ENCODE measurements around the gene MSI2.

The MSI2 gene

GRCh38 chr17:57599271-57600045 is 343.1 kb downstream of the MSI2 start:
- Histone ChIP-seq H3K27ac (replicated peaks; ENCODE audit: low read length) (no peak overlapping the region), H2BK120ac (ENCODE audit: low read depth, low read length) (no peak overlapping the region), H3K4me3 (ENCODE audit: low read length in 2 of 2) (no peak overlapping the region), H3K79me1 (ENCODE audit: low read depth, low read length) (no peaks in the 10 kb centered on the region), H2AFZ (ENCODE audit: low read length) (no peak overlapping the region), H2BK15ac (ENCODE audit: low read length) (no peak overlapping the region), H3K4me1 (ENCODE audit: control insufficient read depth in 2 of 2, insufficient read depth in 1 of 2, low read depth in 1 of 2, low read length in 2 of 2) (peaks cover 12 to 19% of the 10 kb centered on the region in 2 donors), H4K8ac (ENCODE audit: low read depth, low read length) (no peak overlapping the region), H3K27me3 (ENCODE audit: control insufficient read depth in 3 of 3, insufficient read depth in 3 of 3, low read depth in 1 of 3, low read length in 3 of 3) (no peaks in the 10 kb centered on the region), H3K4ac (ENCODE audit: low read length) (no peak overlapping the region), H3K18ac (ENCODE audit: low read length) (no peak overlapping the region), H3K9me3 (replicated peaks in 1 of 2; ENCODE audit: control insufficient read depth in 2 of 2, insufficient read depth in 1 of 2, low read depth in 1 of 2, low read length in 2 of 2) (peaks cover 6 to 13% of the 10 kb centered on the region in 2 donors), H2BK12ac (ENCODE audit: low read length) (no peak overlapping the region), H2AK5ac (ENCODE audit: low read depth, low read length) (no peak overlapping the region), H3K14ac (ENCODE audit: low read length) (no peak overlapping the region), H3K9ac (ENCODE audit: low read depth, low read length, poor library complexity) (no peak overlapping the region), H3K4me2 (ENCODE audit: insufficient read depth, low read length, poor library complexity, severe bottlenecking) (no peak overlapping the region), H3K36me3 (replicated peaks in 1 of 2; ENCODE audit: control insufficient read depth in 2 of 2, insufficient read depth in 2 of 2, low read length in 2 of 2) (peaks cover 5 to 39% of the 10 kb centered on the region in 2 donors), H4K91ac (ENCODE audit: low read depth, low read length, poor library complexity) (no peak overlapping the region), H2BK5ac (ENCODE audit: low read length) (no peak overlapping the region), H3K23ac (ENCODE audit: low read depth, low read length, poor library complexity) (no peak overlapping the region)
- no CpG with 5 or more reads among the region's 8 CpGs for WGBS, 2 donors (ENCODE audit: extremely low coverage in 2 of 2, insufficient read length in 2 of 2, insufficient replicate concordance in 1 of 2)
- DNase-seq (ENCODE audit: low spot score), result no peak

GRCh38 chr17:57600074-57600473 is 343.8 kb downstream of the MSI2 start:
- no peak overlapping the region for H3K9ac ChIP-seq (ENCODE audit: low read depth, low read length, poor library complexity)
- H2BK15ac ChIP-seq (ENCODE audit: low read length), result no peak overlapping the region
- H3K23ac ChIP-seq (ENCODE audit: low read depth, low read length, poor library complexity), result no peak overlapping the region
- no peak overlapping the region for H2BK5ac ChIP-seq (ENCODE audit: low read length)
- peaks cover 3 to 7% of the 10 kb centered on the region in 2 donors for H3K9me3 ChIP-seq (replicated peaks in 1 of 2; ENCODE audit: control insufficient read depth in 2 of 2, insufficient read depth in 1 of 2, low read depth in 1 of 2, low read length in 2 of 2)
- no peak overlapping the region for H3K4me2 ChIP-seq (ENCODE audit: insufficient read depth, low read length, poor library complexity, severe bottlenecking)
- H2BK120ac ChIP-seq (ENCODE audit: low read depth, low read length), result no peak overlapping the region
- H4K8ac ChIP-seq (ENCODE audit: low read depth, low read length), result no peak overlapping the region
- no peak overlapping the region for H3K18ac ChIP-seq (ENCODE audit: low read length)
- no peak overlapping the region for H4K91ac ChIP-seq (ENCODE audit: low read depth, low read length, poor library complexity)
- peaks cover under 1% of the 10 kb centered on the region for H3K79me1 ChIP-seq (ENCODE audit: low read depth, low read length)
- no peak overlapping the region for H3K14ac ChIP-seq (ENCODE audit: low read length)
- no peak overlapping the region for H2BK12ac ChIP-seq (ENCODE audit: low read length)
- H3K4me3 ChIP-seq (ENCODE audit: low read length in 2 of 2), result no peak overlapping the region
- no peak overlapping the region for H2AK5ac ChIP-seq (ENCODE audit: low read depth, low read length)
- H2AFZ ChIP-seq (ENCODE audit: low read length), result no peak overlapping the region
- H3K27ac ChIP-seq (replicated peaks; ENCODE audit: low read length), result no peak overlapping the region
- H3K4me1 ChIP-seq (ENCODE audit: control insufficient read depth in 2 of 2, insufficient read depth in 1 of 2, low read depth in 1 of 2, low read length in 2 of 2), result peaks cover 16 to 25% of the 10 kb centered on the region in 2 donors
- H3K27me3 ChIP-seq (ENCODE audit: control insufficient read depth in 3 of 3, insufficient read depth in 3 of 3, low read depth in 1 of 3, low read length in 3 of 3), result no peaks in the 10 kb centered on the region
- DNase-seq (ENCODE audit: low spot score), result no peak
- H3K4ac ChIP-seq (ENCODE audit: low read length), result no peak overlapping the region
- H3K36me3 ChIP-seq (replicated peaks in 1 of 2; ENCODE audit: control insufficient read depth in 2 of 2, insufficient read depth in 2 of 2, low read length in 2 of 2), result peaks cover 3 to 37% of the 10 kb centered on the region in 2 donors
- WGBS, 2 donors (ENCODE audit: extremely low coverage in 2 of 2, insufficient read length in 2 of 2, insufficient replicate concordance in 1 of 2), result no CpG with 5 or more reads among the region's 1 CpG

- Histone ChIP-seq H3K14ac (ENCODE audit: low read length) (no peak overlapping the region), H3K36me3 (replicated peaks in 1 of 2; ENCODE audit: control insufficient read depth in 2 of 2, insufficient read depth in 2 of 2, low read length in 2 of 2) (peaks cover 3 to 41% of the 10 kb centered on the region in 2 donors), H3K18ac (ENCODE audit: low read length) (no peak overlapping the region), H3K4ac (ENCODE audit: low read length) (no peak overlapping the region), H2BK5ac (ENCODE audit: low read length) (no peak overlapping the region), H3K4me2 (ENCODE audit: insufficient read depth, low read length, poor library complexity, severe bottlenecking) (no peak overlapping the region), H3K4me1 (ENCODE audit: control insufficient read depth in 2 of 2, insufficient read depth in 1 of 2, low read depth in 1 of 2, low read length in 2 of 2) (peaks cover 22 to 23% of the 10 kb centered on the region in 2 donors), H2BK12ac (ENCODE audit: low read length) (no peak overlapping the region), H3K4me3 (ENCODE audit: low read length in 2 of 2) (no peak overlapping the region), H2BK120ac (ENCODE audit: low read depth, low read length) (no peak overlapping the region), H3K27me3 (ENCODE audit: control insufficient read depth in 3 of 3, insufficient read depth in 3 of 3, low read depth in 1 of 3, low read length in 3 of 3) (no peaks in the 10 kb centered on the region), H4K91ac (ENCODE audit: low read depth, low read length, poor library complexity) (no peak overlapping the region), H2BK15ac (ENCODE audit: low read length) (no peak overlapping the region), H2AK5ac (ENCODE audit: low read depth, low read length) (no peak overlapping the region), H3K9me3 (replicated peaks in 1 of 2; ENCODE audit: control insufficient read depth in 2 of 2, insufficient read depth in 1 of 2, low read depth in 1 of 2, low read length in 2 of 2) (no peaks in the 10 kb centered on the region), H3K9ac (ENCODE audit: low read depth, low read length, poor library complexity) (no peak overlapping the region), H2AFZ (ENCODE audit: low read length) (no peak overlapping the region), H3K23ac (ENCODE audit: low read depth, low read length, poor library complexity) (no peak overlapping the region), H3K79me1 (ENCODE audit: low read depth, low read length) (peaks cover 4% of the 10 kb centered on the region), H3K27ac (replicated peaks; ENCODE audit: low read length) (no peak overlapping the region), H4K8ac (ENCODE audit: low read depth, low read length) (no peak overlapping the region)
- DNase-seq (ENCODE audit: low spot score), result no peak
- no CpG with 5 or more reads among the region's 13 CpGs for WGBS, 2 donors (ENCODE audit: extremely low coverage in 2 of 2, insufficient read length in 2 of 2, insufficient replicate concordance in 1 of 2)
Measured at GRCh38 chr17:57601143-57601735, 344.9 kb downstream of the MSI2 start.

GRCh38 chr17:57602896-57603295 is 346.6 kb downstream of the MSI2 start:
- no peak overlapping the region for H3K4me3 ChIP-seq (ENCODE audit: low read length in 2 of 2)
- WGBS, 2 donors (ENCODE audit: extremely low coverage in 2 of 2, insufficient read length in 2 of 2, insufficient replicate concordance in 1 of 2), result no CpG with 5 or more reads among the region's 6 CpGs
- H2BK15ac ChIP-seq (ENCODE audit: low read length), result no peak overlapping the region
- H3K27ac ChIP-seq (replicated peaks; ENCODE audit: low read length), result no peak overlapping the region
- H4K91ac ChIP-seq (ENCODE audit: low read depth, low read length, poor library complexity), result no peak overlapping the region
- no peak overlapping the region for H3K23ac ChIP-seq (ENCODE audit: low read depth, low read length, poor library complexity)
- no peak overlapping the region for H3K18ac ChIP-seq (ENCODE audit: low read length)
- H3K14ac ChIP-seq (ENCODE audit: low read length), result no peak overlapping the region
- peaks cover 4% of the 10 kb centered on the region for H3K79me1 ChIP-seq (ENCODE audit: low read depth, low read length)
- H3K4me2 ChIP-seq (ENCODE audit: insufficient read depth, low read length, poor library complexity, severe bottlenecking), result no peak overlapping the region
- no peak overlapping the region for H2BK12ac ChIP-seq (ENCODE audit: low read length)
- H3K9me3 ChIP-seq (replicated peaks in 1 of 2; ENCODE audit: control insufficient read depth in 2 of 2, insufficient read depth in 1 of 2, low read depth in 1 of 2, low read length in 2 of 2), result no peaks in the 10 kb centered on the region
- H2BK5ac ChIP-seq (ENCODE audit: low read length), result no peak overlapping the region
- H2BK120ac ChIP-seq (ENCODE audit: low read depth, low read length), result no peak overlapping the region
- H4K8ac ChIP-seq (ENCODE audit: low read depth, low read length), result no peak overlapping the region
- peaks cover 15 to 21% of the 10 kb centered on the region in 2 donors for H3K4me1 ChIP-seq (ENCODE audit: control insufficient read depth in 2 of 2, insufficient read depth in 1 of 2, low read depth in 1 of 2, low read length in 2 of 2)
- H3K9ac ChIP-seq (ENCODE audit: low read depth, low read length, poor library complexity), result no peak overlapping the region
- H3K36me3 ChIP-seq (replicated peaks in 1 of 2; ENCODE audit: control insufficient read depth in 2 of 2, insufficient read depth in 2 of 2, low read length in 2 of 2), result peaks cover 3 to 47% of the 10 kb centered on the region in 2 donors
- no peak overlapping the region for H2AFZ ChIP-seq (ENCODE audit: low read length)
- no peak overlapping the region for H2AK5ac ChIP-seq (ENCODE audit: low read depth, low read length)
- no peaks in the 10 kb centered on the region for H3K27me3 ChIP-seq (ENCODE audit: control insufficient read depth in 3 of 3, insufficient read depth in 3 of 3, low read depth in 1 of 3, low read length in 3 of 3)
- no peak overlapping the region for H3K4ac ChIP-seq (ENCODE audit: low read length)
- no peak for DNase-seq (ENCODE audit: low spot score)

All from neuronal stem cell (in vitro differentiated cells).